Liver (tissue), 9 donors: ENCODE results near the gene C11orf58. TPM values are rescaled to one million over a fixed set of nuclear protein-coding genes. Genes with fewer than 3 reads are reported as not detected.

Experiments used
- DNase-seq: peaks from one replicate; pipeline ENCODE4 v3.0.0-alpha.2; 2017; ENCODE audit warnings: low spot score
- H3K27ac ChIP-seq, 2 donors: one replicate each; pipeline ENCODE4 v1.7.0; 2013; ENCODE audit warnings: inconsistent platforms in 2 of 2, low read length in 2 of 2, control low read depth in 1 of 2, low read depth in 1 of 2, mild to moderate bottlenecking in 1 of 2
- H3K27me3 ChIP-seq, 4 donors: one replicate each; pipeline versions ENCODE4 v1.6.1 to v1.7.0; 2013; ENCODE audit warnings: low read length in 3 of 4, inconsistent platforms in 1 of 4, mild to moderate bottlenecking in 1 of 4, moderate library complexity in 1 of 4; ENCODE audit not compliant: control insufficient read depth in 4 of 4, insufficient read depth in 4 of 4
- H3K36me3 ChIP-seq, 4 donors: one replicate each; pipeline versions ENCODE4 v1.6.1 to v1.7.0; 2013; ENCODE audit warnings: low read length in 3 of 4, mild to moderate bottlenecking in 3 of 4, low read depth in 1 of 4, moderate library complexity in 1 of 4; ENCODE audit not compliant: control insufficient read depth in 4 of 4, insufficient read depth in 3 of 4
- H3K4me1 ChIP-seq, 4 donors: one replicate each; pipeline versions ENCODE4 v1.6.1 to v1.7.0; 2013; ENCODE audit warnings: low read length in 3 of 4, mild to moderate bottlenecking in 3 of 4, moderate library complexity in 1 of 4; ENCODE audit not compliant: control insufficient read depth in 4 of 4, insufficient read depth in 4 of 4
- H3K4me3 ChIP-seq, 3 donors: one replicate each; pipeline versions ENCODE4 v1.6.1 to v1.7.0; 2013; ENCODE audit warnings: low read length in 3 of 3, control low read depth in 1 of 3, low read depth in 1 of 3, mild to moderate bottlenecking in 1 of 3
- H3K9ac ChIP-seq, 2 donors: one replicate each; pipeline ENCODE4 v1.7.0; 2013; ENCODE audit warnings: low read length in 2 of 2, mild to moderate bottlenecking in 2 of 2, moderate library complexity in 2 of 2, control low read depth in 1 of 2, low read depth in 1 of 2
- H3K9me3 ChIP-seq, 4 donors: one replicate each; pipeline versions ENCODE4 v1.6.1 to v1.7.0; 2013; ENCODE audit warnings: low read length in 3 of 4; ENCODE audit not compliant: control insufficient read depth in 4 of 4
- ATF3 ChIP-seq: IDR thresholded peaks from 2 replicates; pipeline ENCODE4 v1.6.1; 2016; ENCODE audit warnings: antibody characterized with exemption
- EGR1 ChIP-seq, 2 donors: IDR thresholded peaks; 2 replicates each; pipeline ENCODE4 v1.6.1; 2016 to 2018; ENCODE audit warnings: antibody characterized with exemption in 2 of 2, low read depth in 2 of 2
- FOXA1 ChIP-seq: IDR thresholded peaks from 2 replicates; pipeline ENCODE4 v1.6.1; 2016; ENCODE audit warnings: antibody characterized with exemption
- FOXA2 ChIP-seq: IDR thresholded peaks from 2 replicates; pipeline ENCODE4 v1.6.1; 2016; ENCODE audit warnings: antibody characterized with exemption
- GABPA ChIP-seq, 2 donors: IDR thresholded peaks in 1 of 2; conservative IDR thresholded peaks in 1 of 2; 2 replicates each; pipeline ENCODE4 v1.6.1; 2016; ENCODE audit warnings: antibody characterized with exemption in 2 of 2, mild to moderate bottlenecking in 1 of 2, moderate library complexity in 1 of 2
- HNF4A ChIP-seq, 2 donors: conservative IDR thresholded peaks; 2 replicates each; pipeline ENCODE4 v1.6.1; 2016; ENCODE audit warnings: antibody characterized with exemption in 2 of 2, mild to moderate bottlenecking in 2 of 2
- HNF4G ChIP-seq: IDR thresholded peaks from 2 replicates; pipeline ENCODE4 v1.6.1; 2016; ENCODE audit warnings: antibody characterized with exemption
- JUND ChIP-seq, 2 donors: IDR thresholded peaks; 2 replicates each; pipeline ENCODE4 v1.6.1; 2016; ENCODE audit warnings: antibody characterized with exemption in 2 of 2
- MAX ChIP-seq: IDR thresholded peaks from 2 replicates; pipeline ENCODE4 v1.6.1; 2016; ENCODE audit warnings: antibody characterized with exemption
- NR2F2 ChIP-seq: IDR thresholded peaks from 2 replicates; pipeline ENCODE4 v1.6.1; 2016; ENCODE audit warnings: antibody characterized with exemption
- RAD21 ChIP-seq, 2 donors: IDR thresholded peaks; 2 replicates each; pipeline ENCODE4 v1.6.1; 2016; ENCODE audit warnings: antibody characterized with exemption in 2 of 2, mild to moderate bottlenecking in 2 of 2
- REST ChIP-seq: IDR thresholded peaks from 2 replicates; pipeline ENCODE4 v1.6.1; 2016; ENCODE audit warnings: antibody characterized with exemption, mild to moderate bottlenecking
- RXRA ChIP-seq, 2 donors: IDR thresholded peaks; 2 replicates each; pipeline ENCODE4 v1.6.1; 2017 to 2018; ENCODE audit warnings: antibody characterized with exemption in 2 of 2, mild to moderate bottlenecking in 1 of 2
- SP1 ChIP-seq: IDR thresholded peaks from 2 replicates; pipeline ENCODE4 v1.6.1; 2018; ENCODE audit warnings: antibody characterized with exemption, mild to moderate bottlenecking
- TAF1 ChIP-seq: conservative IDR thresholded peaks from 2 replicates; pipeline ENCODE4 v1.6.1; 2016; ENCODE audit warnings: antibody characterized with exemption, mild to moderate bottlenecking
- YY1 ChIP-seq: IDR thresholded peaks from 2 replicates; pipeline ENCODE4 v1.6.1; 2016; ENCODE audit warnings: antibody characterized with exemption, mild to moderate bottlenecking
- WGBS: extraction: QIAGEN DNeasy Blood & Tissue Kit; methylation state at CpG from one replicate; pipeline ENCODE4 v1.1.7; 2013; 5-methylcytosine and 5-hydroxymethylcytosine counted together
- polyA plus RNA-seq, 2 donors: library from polyadenylated mRNA; stranded (reverse) in 1 of 2; unstranded in 1 of 2; fragments of 200-250 nt in 1 of 2; fragments of >200 nt in 1 of 2; fragmentation: Nextera tagmentation in 1 of 2; extraction: Ambion mirVana in 1 of 2; gene quantifications; one replicate each; pipeline versions ENCODE4 v1.2.1 to v1.2.3, GENCODE V29; 2013 to 2015
- total RNA-seq, 2 donors: library from RNA; depleted of rRNA; stranded (reverse); fragments of >200 nt; gene quantifications; one replicate each; pipeline ENCODE4 v1.2.3, GENCODE V29; 2014
- TF ChIP-seq, protein P1 (sequence below): IDR thresholded peaks from 2 replicates; pipeline ENCODE4 v1.6.1; 2016; ENCODE audit warnings: antibody characterized with exemption
- TF ChIP-seq, protein P2 (sequence below): fragments of 150-350 bp; IDR thresholded peaks from 2 replicates; pipeline ENCODE4 v1.5.1; 2017; ENCODE audit warnings: improper control_type of control experiment, low read depth, low read length; ENCODE audit not compliant: missing input control
- donor health status: healthy.
- donor health status: healthy.
- donor health status: healthy.
- donor health status: healthy.
- donor health status: healthy.

The C11orf58 gene
- total and polyA plus RNA-seq, 4 donors, result 54.6 to 106 (median 101) TPM

DNA sequence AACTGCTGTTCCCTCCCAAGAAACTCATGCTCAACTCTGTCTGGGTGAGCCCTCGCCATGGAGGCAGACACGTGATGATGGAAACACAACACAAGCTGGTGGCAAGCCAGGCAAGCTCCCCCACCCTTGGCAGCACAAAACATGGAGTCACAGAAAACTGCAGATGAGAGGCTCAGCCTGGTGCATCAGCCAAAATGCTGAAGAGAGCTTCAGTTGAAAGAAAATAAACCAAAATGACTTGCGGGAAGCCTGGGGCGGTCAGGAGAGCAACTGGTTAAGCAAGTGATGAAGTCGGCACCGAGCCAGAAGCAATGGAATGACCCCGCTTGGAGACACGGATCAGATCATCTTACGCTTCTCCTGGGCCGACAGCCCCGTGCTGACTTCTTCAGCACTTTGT is 68.3 kb downstream of the C11orf58 start:
- no peak overlapping the region for H3K4me3 ChIP-seq
- H3K9ac ChIP-seq, result no peak overlapping the region
- 68% methylated on average over 11 of the region's 11 CpGs for WGBS

More for the DNA sequence above, 68.3 kb downstream of the C11orf58 start:
- H3K9me3 ChIP-seq, result no peaks in the 10 kb centered on the region
- peaks cover 0 to 3% (median 1%) of the 10 kb centered on the region in 4 donors for H3K36me3 ChIP-seq
- H3K27me3 ChIP-seq, result no peaks in the 10 kb centered on the region
- TF ChIP-seq MAX (no peak), HNF4A (conservative IDR thresholded peaks at IDR 0.05) (no peak), REST (no peak), SP1 (no peak), YY1 (no peak), GABPA (IDR thresholded peaks at IDR 0.05 in 1 of 2, conservative IDR thresholded peaks at IDR 0.05 in 1 of 2) (no peak), RAD21 (IDR thresholded peaks at IDR 0.05) (no peak), NR2F2 (no peak), HNF4G (no peak), JUND (IDR thresholded peaks at IDR 0.05) (no peak), FOXA2 (no peak), RXRA (IDR thresholded peaks at IDR 0.05) (no peak), TAF1 (no peak), FOXA1 (no peak), ATF3 (no peak), EGR1 (IDR thresholded peaks at IDR 0.05; ENCODE audit: low read depth in 2 of 2) (no peak)
- TF ChIP-seq, protein P1, sequence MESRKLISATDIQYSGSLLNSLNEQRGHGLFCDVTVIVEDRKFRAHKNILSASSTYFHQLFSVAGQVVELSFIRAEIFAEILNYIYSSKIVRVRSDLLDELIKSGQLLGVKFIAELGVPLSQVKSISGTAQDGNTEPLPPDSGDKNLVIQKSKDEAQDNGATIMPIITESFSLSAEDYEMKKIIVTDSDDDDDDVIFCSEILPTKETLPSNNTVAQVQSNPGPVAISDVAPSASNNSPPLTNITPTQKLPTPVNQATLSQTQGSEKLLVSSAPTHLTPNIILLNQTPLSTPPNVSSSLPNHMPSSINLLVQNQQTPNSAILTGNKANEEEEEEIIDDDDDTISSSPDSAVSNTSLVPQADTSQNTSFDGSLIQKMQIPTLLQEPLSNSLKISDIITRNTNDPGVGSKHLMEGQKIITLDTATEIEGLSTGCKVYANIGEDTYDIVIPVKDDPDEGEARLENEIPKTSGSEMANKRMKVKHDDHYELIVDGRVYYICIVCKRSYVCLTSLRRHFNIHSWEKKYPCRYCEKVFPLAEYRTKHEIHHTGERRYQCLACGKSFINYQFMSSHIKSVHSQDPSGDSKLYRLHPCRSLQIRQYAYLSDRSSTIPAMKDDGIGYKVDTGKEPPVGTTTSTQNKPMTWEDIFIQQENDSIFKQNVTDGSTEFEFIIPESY, result no peak
- TF ChIP-seq, protein P2, sequence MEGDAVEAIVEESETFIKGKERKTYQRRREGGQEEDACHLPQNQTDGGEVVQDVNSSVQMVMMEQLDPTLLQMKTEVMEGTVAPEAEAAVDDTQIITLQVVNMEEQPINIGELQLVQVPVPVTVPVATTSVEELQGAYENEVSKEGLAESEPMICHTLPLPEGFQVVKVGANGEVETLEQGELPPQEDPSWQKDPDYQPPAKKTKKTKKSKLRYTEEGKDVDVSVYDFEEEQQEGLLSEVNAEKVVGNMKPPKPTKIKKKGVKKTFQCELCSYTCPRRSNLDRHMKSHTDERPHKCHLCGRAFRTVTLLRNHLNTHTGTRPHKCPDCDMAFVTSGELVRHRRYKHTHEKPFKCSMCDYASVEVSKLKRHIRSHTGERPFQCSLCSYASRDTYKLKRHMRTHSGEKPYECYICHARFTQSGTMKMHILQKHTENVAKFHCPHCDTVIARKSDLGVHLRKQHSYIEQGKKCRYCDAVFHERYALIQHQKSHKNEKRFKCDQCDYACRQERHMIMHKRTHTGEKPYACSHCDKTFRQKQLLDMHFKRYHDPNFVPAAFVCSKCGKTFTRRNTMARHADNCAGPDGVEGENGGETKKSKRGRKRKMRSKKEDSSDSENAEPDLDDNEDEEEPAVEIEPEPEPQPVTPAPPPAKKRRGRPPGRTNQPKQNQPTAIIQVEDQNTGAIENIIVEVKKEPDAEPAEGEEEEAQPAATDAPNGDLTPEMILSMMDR, result no peak
- DNase-seq, result no peak
- peaks cover 20 to 47% (median 43%) of the 10 kb centered on the region in 4 donors for H3K4me1 ChIP-seq
- H3K27ac ChIP-seq, result peak overlapping the region in 1 of 2 donors; percentile 47
